Sigmoid colon (tissue), 4 donors: ENCODE results near the gene FOXN4.

Experiments
- CTCF ChIP-seq, 4 experiments: fragments of 450-650 bp in 3 of 4; fragments of 200-600 bp in 1 of 4; IDR thresholded peaks; one replicate each; pipeline ENCODE4 v1.5.1; 2016 to 2019; ENCODE audit warnings: antibody characterized with exemption in 4 of 4, mild to moderate bottlenecking in 3 of 4, moderate library complexity in 2 of 4
- EP300 ChIP-seq, 4 donors: sonication (generic); formaldehyde crosslinking; IDR thresholded peaks; one replicate each; pipeline ENCODE4 v1.6.1; 2017; ENCODE audit warnings: antibody characterized with exemption in 4 of 4

DNA sequence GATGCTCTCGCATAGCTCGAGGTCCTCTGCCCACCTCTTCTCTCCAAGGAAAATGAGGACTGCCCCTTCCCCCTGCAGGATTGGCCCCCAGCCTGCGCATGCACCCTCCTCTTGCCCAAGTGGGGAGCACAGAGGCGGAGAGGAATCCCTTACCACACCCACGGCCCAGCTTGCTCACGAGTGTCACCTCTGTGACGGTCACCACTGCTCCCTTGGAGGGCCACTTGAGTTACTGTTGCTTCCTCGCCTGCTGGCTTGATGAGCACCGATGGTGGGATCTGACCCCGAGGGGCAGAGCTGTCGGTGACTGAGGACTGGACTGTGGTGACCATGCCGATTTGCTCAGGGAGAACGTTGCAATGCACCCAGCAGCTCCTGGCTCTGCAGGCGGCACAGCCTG is 41.7 kb downstream of the FOXN4 start:
- no peak for TF ChIP-seq CTCF (IDR thresholded peaks at IDR 0.05)
- no peak for TF ChIP-seq EP300 (IDR thresholded peaks at IDR 0.05)
